Measurements from ENCODE around the gene SGPL1.

- TF ChIP-seq CTCF (IDR thresholded peaks at IDR 0.05) (no peak), POLR2A (IDR thresholded peaks at IDR 0.05) (no peak)
Observed at GRCh38 chr10:70913893-70914240, 98.1 kb downstream of the SGPL1 start.
